Thyroid gland (tissue), 4 donors: ENCODE measurements around the gene ARNT2. TPM values are rescaled to one million over a fixed set of nuclear protein-coding genes. Genes with fewer than 3 reads are reported as not detected.

Source experiments
- DNase-seq, 2 donors: peaks; one replicate each; pipeline ENCODE4 v3.0.0-alpha.2; 2019
- H3K27ac ChIP-seq, 3 donors: fragments of 200-600 bp; sonication (generic); 1 replicate in 2 of 3; 2 replicates in 1 of 3; pipeline ENCODE4 v1.5.1; 2016 to 2019; ENCODE audit warnings: mild to moderate bottlenecking in 1 of 3, moderate library complexity in 1 of 3
- H3K27me3 ChIP-seq: fragments of 200-600 bp; sonication (generic); one replicate; pipeline ENCODE4 v1.5.1; 2019
- H3K36me3 ChIP-seq, 2 donors: fragments of 200-600 bp; sonication (generic); one replicate each; pipeline ENCODE4 v1.5.1; 2016 to 2019
- H3K4me1 ChIP-seq, 2 donors: fragments of 200-600 bp; sonication (generic); one replicate each; pipeline ENCODE4 v1.5.1; 2017 to 2019
- H3K4me3 ChIP-seq, 3 donors: fragments of 200-600 bp; sonication (generic); replicated peaks in 1 of 3; 1 replicate in 2 of 3; 2 replicates in 1 of 3; pipeline ENCODE4 v1.5.1; 2016; ENCODE audit warnings: mild to moderate bottlenecking in 1 of 3
- H3K9me3 ChIP-seq: fragments of 200-600 bp; sonication (generic); one replicate; pipeline ENCODE4 v1.5.1; 2017
- CTCF ChIP-seq, 6 experiments: fragments of 200-600 bp in 3 of 6; fragments of 450-650 bp in 3 of 6; sonication (generic) in 3 of 6; IDR thresholded peaks; one replicate each; pipeline ENCODE4 v1.5.1; 2016 to 2019; ENCODE audit warnings: antibody characterized with exemption in 6 of 6, mild to moderate bottlenecking in 2 of 6, inconsistent platforms in 1 of 6, moderate library complexity in 1 of 6
- POLR2A ChIP-seq, 2 donors: fragments of 450-650 bp; IDR thresholded peaks; one replicate each; pipeline ENCODE4 v1.6.1; 2017; ENCODE audit warnings: antibody characterized with exemption in 2 of 2, mild to moderate bottlenecking in 2 of 2, moderate library complexity in 1 of 2
- WGBS, 2 donors: methylation state at CpG; one replicate each; pipeline ENCODE4 v1.1.5; 2017; 5-methylcytosine and 5-hydroxymethylcytosine counted together
- intact Hi-C: fragments of 100-400 bp; cut with DNase I; formaldehyde crosslinking; loops from one replicate; pipeline ENCODE4 v1.15.1; 2023
- total RNA-seq, 4 donors: library from RNA; depleted of rRNA; stranded (reverse); fragments of >200 nt; gene quantifications; one replicate each; pipeline ENCODE4 v1.2.3, GENCODE V29; 2016

The ARNT2 gene
- total RNA-seq, 4 donors from 2014 or later, result 9.4 to 19.1 (median 13.8) TPM

- no peaks in the 10 kb centered on the region for H3K9me3 ChIP-seq
- H3K27ac ChIP-seq, result no peak overlapping the region
- no peak overlapping the region for H3K4me3 ChIP-seq
- H3K4me1 ChIP-seq, result no peaks in the 10 kb centered on the region
- 55 to 59% methylated on average over 7 of the region's 7 CpGs for WGBS, 2 donors
- H3K27me3 ChIP-seq, result no peaks in the 10 kb centered on the region
- H3K36me3 ChIP-seq, result no peaks in the 10 kb centered on the region
- no peak for DNase-seq
- TF ChIP-seq POLR2A (IDR thresholded peaks at IDR 0.05) (no peak), CTCF (IDR thresholded peaks at IDR 0.05) (no peak)
- intact Hi-C loops, result no loop called here
These were observed 232.5 kb downstream of the ARNT2 start for GRCh38 chr15:80636675-80637074.

GRCh38 chr15:80637747-80638146, 233.6 kb downstream of the ARNT2 start:
- Histone ChIP-seq H3K4me3 (no peak overlapping the region), H3K9me3 (no peaks in the 10 kb centered on the region), H3K4me1 (no peaks in the 10 kb centered on the region), H3K27ac (no peak overlapping the region), H3K27me3 (no peaks in the 10 kb centered on the region), H3K36me3 (no peaks in the 10 kb centered on the region)
- intact Hi-C loops, result no loop called here
- TF ChIP-seq CTCF (IDR thresholded peaks at IDR 0.05) (no peak), POLR2A (IDR thresholded peaks at IDR 0.05) (no peak)
- no peak for DNase-seq
- WGBS, 2 donors, result 63 to 64% methylated on average over 3 of the region's 3 CpGs

GRCh38 chr15:80638553-80639167, 234.5 kb downstream of the ARNT2 start:
- no peaks in the 10 kb centered on the region for H3K27me3 ChIP-seq
- intact Hi-C loops, result no loop called here
- H3K4me1 ChIP-seq, result no peaks in the 10 kb centered on the region
- no peaks in the 10 kb centered on the region for H3K36me3 ChIP-seq
- H3K4me3 ChIP-seq, result no peak overlapping the region
- no peaks in the 10 kb centered on the region for H3K9me3 ChIP-seq
- no peak for DNase-seq
- TF ChIP-seq CTCF (IDR thresholded peaks at IDR 0.05) (no peak), POLR2A (IDR thresholded peaks at IDR 0.05) (no peak)
- WGBS, 2 donors, result 76 to 80% methylated on average over 3 of the region's 3 CpGs
- no peak overlapping the region for H3K27ac ChIP-seq

- WGBS, 2 donors, result 79 to 90% methylated on average over 2 of the region's 2 CpGs
- H3K27ac ChIP-seq, result no peak overlapping the region
- no peaks in the 10 kb centered on the region for H3K9me3 ChIP-seq
- H3K4me1 ChIP-seq, result no peaks in the 10 kb centered on the region
- no peak overlapping the region for H3K4me3 ChIP-seq
- TF ChIP-seq CTCF (IDR thresholded peaks at IDR 0.05) (no peak), POLR2A (IDR thresholded peaks at IDR 0.05) (no peak)
- no peaks in the 10 kb centered on the region for H3K27me3 ChIP-seq
- no peaks in the 10 kb centered on the region for H3K36me3 ChIP-seq
- intact Hi-C loops, result no loop called here
- no peak for DNase-seq
These were observed 235.0 kb downstream of the ARNT2 start for GRCh38 chr15:80639168-80639555.

- Histone ChIP-seq H3K36me3 (no peaks in the 10 kb centered on the region), H3K4me1 (no peaks in the 10 kb centered on the region), H3K27me3 (no peaks in the 10 kb centered on the region), H3K9me3 (no peaks in the 10 kb centered on the region), H3K4me3 (no peak overlapping the region), H3K27ac (no peak overlapping the region)
- intact Hi-C loops, result no loop called here
- WGBS, 2 donors, result 88 to 95% methylated on average over 3 of the region's 3 CpGs
- TF ChIP-seq POLR2A (IDR thresholded peaks at IDR 0.05) (no peak), CTCF (IDR thresholded peaks at IDR 0.05) (no peak)
- DNase-seq, result no peak
These were observed 236.4 kb downstream of the ARNT2 start for GRCh38 chr15:80640531-80641121.
